HK-2 (cell line): ENCODE results near the gene ARFGEF3.

Experiments
- DNase-seq: peaks from one replicate; pipeline ENCODE4 v3.0.0-alpha.2; 2018; ENCODE audit not compliant: unreplicated experiment

Gene ARFGEF3

DNA sequence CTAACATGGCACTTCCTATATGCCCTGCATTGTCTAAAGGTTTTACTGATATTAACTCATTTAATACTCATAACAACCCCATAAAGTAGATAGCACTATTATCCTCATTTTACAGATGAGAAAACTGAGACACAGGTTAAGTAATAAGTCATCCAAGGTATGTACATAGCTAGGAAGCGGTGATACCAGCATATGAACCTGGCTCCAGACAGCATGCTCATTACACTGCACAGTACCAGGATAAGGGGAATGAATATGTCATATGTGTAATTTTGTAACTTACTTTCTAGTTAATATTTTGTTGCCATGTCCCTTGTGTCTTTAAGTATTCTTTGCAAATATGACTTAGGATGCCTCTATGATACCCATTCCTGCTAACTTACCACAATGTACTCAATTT is 109.7 kb downstream of the ARFGEF3 start:
- DNase-seq = no peak

DNA sequence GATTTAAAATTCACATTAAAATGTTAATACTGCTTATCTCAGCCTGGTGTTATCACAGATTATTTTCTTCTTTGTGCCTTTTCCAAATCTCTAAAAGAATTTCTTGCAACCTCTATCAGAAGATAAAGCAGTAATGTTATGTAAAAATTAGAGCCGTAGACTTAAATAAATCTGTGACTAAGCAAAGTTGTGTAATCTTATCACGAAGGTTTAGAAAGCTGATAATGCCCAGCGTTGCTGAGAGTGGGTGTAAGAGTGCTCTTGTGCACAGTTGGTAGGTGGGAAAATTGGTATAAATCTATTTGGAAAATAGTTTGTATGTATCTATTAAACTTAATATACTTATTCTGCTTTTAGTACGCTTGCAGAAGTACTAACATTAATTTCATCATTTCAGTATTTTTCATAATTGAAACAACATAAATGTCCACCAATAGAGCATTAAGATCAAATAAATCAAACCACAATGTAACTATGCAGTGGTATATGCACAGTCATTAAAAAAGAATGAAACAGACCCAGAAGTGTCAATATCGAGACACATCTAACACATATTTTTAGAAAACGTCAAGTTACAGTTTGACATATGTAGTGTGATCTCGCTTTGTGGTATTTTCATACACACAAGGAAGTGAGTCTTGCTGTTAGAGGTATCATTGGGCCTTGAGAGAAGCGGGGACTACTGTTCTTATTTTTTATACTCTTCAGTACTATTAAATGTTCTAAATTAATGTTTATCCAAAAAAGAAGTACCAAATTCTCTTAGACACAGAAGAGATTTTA is 111.0 kb downstream of the ARFGEF3 start:
- DNase-seq = no peak

DNA sequence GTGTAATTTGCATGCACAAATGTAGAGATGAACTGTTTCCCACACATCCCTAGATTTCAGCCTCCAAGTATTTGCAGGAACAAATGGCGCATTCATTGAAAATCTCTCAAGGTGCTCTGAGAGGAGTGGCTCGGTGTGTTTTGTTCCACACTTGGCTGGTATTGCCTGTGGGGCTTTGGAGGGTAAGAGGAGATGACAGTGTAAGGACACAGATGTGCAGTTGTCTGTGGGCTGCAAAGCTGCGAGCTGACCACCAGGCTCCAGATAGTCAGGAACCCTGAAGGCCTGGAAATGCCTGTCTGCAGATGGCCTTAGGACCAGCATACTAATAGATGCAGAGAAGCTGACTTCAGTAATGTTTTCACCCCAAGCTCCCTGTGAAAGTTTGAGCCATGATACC is 114.2 kb downstream of the ARFGEF3 start:
- DNase-seq = no peak

DNA sequence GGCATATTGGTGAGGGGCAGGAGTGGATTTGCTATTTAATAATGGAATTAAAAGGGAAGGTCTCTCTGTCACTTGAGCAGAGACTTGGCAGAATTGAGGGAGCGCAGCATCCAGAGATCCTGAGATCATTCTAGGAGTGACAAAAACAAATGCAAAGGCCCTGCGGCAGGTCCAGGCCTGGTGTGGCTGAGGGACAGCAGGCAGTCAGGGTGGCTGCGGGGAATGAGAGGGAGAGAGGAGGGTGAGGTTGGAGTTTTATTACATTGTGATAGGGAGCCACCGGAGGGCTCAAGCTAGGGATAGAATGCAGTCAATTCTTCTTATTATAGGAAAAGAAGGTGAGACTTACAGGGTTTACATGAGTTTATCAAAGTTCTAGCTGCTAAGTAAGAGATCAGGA is 116.1 kb downstream of the ARFGEF3 start:
- no peak for DNase-seq

DNA sequence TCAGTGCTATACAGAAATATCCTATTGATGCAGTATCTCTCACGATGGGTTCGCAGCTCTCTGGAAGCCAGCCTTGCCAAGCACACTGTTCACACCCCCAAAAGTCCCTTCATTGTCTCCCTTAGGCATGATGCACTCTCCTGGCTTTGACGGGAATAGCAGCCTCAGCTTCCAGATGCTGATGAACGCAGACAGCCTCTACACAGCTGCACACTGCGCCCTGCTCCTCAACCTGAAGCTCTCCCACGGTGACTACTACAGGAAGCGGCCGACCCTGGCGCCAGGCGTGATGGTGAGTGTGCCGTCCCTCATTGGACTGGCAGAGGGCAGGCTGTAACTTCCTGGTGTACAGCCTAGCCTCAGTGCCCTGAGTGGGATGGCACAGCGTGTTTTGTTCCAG is 116.6 kb downstream of the ARFGEF3 start:
- no peak for DNase-seq

DNA sequence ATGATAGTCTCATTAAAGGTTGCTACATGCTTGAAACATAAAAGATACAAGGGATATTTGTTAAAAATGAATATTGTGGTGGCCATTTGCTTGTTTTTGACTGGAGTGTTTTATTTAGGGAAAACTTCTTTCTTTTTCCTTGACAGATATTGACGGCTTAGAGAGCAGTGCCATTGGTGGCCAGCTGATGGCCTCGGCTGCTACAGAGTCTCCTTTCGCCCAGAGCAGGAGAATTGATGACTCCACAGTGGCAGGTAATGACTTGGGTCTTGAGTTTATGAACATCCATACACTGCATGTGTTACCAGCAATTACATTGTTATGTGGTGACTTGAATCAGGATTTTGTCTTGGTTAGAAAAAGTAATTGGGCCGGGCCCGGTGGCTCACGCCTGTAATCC is 124.1 kb downstream of the ARFGEF3 start:
- DNase-seq = no peak

DNA sequence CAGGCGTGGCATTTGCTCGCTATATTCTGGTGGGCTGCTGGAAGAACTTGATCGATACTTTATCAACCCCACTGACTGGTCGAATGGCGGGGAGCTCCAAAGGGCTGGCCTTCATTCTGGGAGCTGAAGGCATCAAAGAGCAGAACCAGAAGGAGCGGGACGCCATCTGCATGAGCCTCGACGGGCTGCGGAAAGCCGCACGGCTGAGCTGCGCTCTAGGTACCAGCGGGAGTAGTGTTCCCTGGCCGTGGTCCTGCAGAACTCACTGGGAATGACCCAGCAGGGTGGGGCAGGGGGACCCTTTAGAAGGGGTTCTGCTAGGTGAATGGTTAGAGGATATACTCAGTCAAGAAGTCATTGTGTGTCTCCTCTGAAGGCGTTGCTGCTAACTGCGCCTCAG is 125.0 kb downstream of the ARFGEF3 start:
- DNase-seq = no peak

DNA sequence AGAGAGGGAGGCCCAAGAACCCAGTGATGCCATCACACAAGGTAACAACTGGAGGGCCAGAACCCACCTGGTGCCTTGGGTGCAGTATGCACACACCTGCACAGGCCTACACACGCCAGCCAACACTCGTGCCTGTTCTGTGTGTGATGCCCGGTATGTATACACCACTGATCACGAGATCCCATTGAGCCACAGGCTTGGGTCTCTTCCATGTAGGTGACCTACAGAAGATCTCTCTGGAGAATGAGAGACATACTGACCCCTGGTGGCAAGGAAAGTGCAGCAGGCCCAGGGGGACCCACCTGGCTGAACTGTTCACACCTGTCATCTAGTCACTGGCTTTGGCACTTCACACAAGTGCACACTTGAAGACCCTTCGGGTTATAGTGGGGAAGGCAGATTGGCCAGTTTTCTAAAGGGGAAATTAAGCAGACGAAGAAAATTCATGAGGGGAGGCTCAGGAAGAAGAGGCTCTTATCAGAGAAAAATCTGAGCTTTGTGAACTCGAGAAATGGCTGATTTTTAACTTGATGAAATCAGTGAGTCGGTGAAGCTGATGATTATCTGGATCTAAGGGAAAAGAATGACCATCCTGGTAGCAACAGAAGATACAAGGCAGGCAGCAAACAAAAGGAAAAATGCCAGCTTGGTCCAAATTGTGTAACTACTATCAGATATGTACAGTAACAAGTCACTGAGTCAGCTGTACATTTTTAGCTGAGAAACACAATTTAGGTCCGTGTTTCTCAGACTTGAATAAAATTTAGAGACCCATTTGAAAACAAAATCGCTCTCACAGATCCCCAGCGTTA is 125.6 kb downstream of the ARFGEF3 start:
- peak; percentile 28 for DNase-seq

DNA sequence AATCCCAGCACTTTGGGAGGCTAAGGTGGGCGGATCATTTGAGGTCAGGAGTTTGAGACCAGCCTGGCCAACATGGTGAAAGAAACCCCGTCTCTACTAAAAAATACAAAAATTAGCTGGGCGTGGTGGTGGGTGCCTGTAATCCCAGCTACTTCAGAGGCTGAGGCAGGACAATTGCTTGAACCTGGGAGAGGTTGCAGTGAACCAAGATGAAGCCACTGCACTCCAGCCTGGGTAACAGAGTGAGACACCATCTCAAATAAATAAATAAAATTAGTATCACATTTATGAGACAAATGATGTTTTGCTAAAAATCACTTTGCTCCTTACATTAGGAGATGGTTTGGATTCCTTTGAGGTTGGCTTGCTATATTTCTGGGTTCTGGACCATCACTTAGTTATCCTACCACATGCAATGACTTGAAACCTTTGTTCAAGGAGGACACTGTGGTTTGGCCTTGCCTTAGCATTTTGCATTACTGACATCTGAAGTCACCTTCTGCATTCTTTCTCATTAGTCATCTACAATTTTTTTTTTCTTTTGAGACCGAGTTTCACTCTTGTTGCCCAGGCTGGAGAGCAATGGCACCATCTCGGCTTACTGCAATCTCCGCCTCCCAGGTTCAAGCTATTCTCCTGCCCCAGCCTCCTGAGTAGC is 126.8 kb downstream of the ARFGEF3 start:
- peak; percentile 24 for DNase-seq

DNA sequence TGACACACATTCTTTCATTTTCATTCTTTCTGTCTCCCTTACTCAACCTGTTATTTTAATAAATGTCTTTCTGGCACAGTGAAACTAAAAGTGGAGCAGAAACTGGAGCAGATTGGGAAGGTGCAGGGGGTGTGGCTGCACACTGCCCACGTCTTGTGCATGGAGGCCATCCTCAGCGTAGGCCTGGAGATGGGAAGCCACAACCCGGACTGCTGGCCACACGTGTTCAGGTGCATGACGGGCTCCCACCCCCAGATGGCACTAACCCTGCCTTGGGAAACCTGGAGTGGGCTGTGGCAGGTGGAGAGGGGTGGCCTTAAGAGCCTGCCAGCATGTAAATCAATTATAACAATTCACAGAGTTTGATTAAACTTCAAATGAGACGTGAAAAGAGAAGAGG is 128.0 kb downstream of the ARFGEF3 start:
- DNase-seq = no peak

DNA sequence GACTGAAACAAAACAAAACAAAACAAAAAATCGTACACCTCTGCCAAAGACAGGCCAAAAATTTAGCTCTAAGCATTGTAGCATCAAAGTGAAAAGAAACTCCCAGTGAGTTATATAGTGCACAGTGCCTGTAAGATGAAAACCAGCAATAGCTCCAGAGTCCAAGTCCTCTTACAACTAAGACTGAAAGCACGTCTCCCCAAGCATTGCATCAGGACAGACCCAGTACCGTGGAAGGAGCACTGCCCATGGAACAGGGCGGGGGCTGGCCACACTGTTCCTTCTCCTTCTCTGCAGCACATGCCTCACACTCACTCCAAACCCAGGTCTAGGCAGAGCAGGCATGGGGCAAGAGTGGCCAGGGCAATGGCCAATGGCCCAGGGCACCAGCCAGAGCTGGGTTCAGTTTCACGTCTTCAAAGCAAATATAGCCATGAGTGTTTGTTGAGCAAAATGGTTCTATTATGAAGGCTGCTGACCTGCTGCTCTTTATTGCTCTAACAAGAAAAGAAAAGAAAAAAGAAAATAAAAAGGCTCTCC is 128.8 kb downstream of the ARFGEF3 start:
- DNase-seq = no peak

DNA sequence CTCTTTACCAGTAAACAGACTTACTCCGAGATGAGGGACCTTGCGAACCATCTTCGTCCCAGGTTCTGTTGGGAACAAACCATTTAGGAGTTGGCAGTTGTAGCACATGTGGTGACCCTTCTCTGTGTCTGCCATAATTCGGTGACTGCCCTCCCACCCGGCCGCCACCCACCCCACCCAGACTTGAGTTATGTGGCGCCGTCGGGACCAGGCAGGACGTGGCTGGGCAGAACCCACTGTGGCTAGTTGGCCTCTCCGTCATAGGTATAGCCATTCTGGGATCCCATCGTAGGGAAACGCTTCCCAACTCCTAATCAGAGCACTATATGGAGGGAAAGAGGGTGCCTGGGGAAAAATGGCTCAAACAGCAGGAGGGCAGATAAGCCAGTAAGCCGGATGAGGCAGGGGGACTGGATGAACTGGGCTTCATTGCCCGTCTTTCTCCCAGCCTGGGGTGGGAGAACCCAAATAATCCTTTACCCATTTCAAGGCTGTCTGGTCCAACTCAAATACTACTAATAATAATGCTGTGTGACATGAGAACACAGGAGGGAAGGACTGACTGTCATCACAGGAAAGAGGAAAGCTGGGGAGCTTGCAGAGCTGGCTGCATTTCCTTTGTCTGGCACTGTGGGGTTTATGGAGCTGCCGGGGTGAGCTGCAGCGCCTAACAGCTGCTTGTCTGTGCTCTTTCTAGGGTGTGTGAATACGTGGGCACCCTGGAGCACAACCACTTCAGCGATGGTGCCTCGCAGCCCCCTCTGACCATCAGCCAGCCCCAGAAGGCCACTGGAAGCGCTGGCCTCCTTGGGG is 129.5 kb downstream of the ARFGEF3 start:
- no peak for DNase-seq

DNA sequence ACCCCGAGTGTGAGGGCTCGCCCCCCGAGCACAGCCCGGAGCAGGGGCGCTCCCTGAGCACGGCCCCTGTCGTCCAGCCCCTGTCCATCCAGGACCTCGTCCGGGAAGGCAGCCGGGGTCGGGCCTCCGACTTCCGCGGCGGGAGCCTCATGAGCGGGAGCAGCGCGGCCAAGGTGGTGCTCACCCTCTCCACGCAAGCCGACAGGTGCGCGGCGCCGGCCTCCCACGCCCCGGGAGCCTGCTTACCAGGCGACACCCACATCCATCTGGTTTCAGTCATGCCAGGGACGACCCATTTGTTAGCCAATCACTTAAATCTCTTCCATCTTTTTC is 130.1 kb downstream of the ARFGEF3 start:
- DNase-seq = no peak

DNA sequence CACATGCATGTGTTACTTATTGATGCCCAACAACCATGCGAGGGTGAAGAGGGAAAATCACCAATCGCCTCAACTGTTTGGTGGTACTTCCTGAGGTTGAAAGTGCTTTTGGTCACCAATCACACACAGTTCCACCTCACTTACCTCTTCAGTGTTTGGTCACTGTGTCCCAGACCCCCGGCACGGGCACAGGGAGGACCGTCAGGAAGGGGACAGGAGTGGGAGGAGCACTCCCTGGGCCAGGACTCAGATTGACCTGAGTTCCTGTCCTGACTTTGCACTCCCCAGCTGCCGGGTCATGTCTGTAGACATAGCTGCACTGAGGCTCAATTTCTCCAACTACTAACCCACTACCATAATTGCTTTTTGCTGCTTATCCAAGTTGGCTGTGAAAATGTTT is 130.7 kb downstream of the ARFGEF3 start:
- DNase-seq = no peak

DNA sequence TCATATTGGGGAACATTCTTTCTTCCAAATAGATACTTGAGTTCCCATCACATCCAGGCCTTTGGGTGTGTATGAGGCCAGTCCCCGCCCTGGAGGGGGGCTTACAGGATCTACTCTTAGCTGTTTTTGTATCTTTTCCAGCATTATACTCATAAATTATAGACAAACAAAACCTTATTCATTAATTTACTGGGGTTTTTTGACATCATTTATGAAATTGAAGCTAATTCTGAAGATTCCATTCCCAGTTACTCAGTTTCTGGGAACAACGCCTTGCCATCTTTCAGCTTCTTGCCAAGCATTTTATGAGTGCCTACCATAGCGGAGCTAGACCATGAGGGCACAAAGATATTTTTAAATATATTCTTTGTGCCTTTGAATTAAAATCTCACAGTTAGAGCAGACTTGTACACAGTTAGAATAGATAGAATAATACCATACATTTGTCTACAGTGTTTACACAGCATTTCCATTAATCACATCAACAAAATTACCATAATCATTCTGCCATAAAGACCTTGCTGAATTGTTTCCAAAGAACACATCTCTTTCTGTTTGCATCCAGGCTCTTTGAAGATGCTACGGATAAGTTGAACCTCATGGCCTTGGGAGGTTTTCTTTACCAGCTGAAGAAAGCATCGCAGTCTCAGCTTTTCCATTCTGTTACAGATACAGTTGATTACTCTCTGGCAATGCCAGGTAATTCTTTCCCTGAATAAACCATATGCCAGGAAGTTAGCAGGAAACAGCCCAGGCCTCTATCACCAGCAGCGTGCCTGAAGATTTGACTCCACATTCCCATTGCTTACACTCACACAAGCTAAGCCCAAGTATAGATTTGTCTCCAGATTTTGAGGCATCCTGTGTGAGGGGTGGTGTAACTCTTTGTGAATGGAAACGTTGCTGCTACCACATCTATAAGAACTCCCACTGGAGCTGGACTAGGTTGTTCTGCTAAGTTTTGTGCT is 132.0 kb downstream of the ARFGEF3 start:
- no peak for DNase-seq

DNA sequence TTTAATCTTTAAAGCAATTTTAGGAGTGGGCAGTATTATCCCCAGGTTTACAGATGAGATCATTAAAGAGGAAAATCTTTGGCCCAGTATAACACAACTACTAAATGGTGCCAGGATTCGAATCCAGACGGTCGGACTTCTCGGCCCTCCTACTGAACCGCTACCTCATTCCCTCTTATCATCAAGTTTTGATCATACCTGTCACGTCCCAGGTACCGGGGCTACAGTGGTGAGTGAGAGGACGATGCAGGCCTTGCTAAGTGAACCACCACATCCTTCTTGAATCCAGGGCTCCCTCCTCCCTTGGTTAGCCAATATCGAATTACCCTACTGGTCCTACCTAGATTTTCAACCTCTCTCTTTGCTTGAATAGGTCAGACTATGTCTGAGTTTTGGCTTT is 134.6 kb downstream of the ARFGEF3 start:
- no peak for DNase-seq

DNA sequence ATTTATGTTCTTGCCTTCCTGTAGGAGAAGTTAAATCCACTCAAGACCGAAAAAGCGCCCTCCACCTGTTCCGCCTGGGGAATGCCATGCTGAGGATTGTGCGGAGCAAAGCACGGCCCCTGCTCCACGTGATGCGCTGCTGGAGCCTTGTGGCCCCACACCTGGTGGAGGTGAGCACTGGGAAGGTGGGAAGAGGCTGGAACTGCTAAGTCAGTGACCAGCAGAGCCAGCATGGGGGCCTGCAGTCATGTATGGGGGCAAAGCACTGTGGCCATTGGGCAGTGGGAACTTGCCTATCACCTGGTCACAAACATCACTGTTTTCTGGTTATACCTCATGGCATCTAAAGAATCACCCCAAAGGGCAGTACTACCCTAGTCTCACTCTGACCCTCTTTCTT is 135.0 kb downstream of the ARFGEF3 start:
- DNase-seq = no peak

DNA sequence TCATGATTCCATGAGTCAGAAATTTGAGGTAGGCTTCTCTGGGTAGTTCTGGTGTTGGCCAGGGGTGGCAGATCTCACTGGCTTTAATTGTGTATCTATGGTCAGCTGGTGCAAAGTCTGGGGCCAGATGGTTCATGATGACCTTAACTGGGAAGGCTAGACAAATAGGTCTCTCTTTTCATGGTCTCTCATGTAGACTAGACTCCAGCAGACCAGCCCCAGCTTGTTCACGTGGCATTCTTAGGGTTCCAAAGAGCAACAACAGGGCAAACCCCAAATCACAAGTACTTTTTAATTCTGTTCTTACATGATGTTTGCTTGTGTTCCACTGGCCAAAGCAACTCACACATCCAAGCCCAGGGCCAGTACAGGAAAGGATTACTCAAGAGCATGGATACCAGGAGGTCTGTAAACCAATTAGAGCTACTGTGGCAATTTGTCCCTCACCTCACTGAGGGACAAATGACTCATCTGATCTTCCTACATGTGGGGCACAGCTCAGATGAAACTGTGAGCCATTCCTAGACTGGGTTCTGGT is 136.1 kb downstream of the ARFGEF3 start:
- no peak for DNase-seq

DNA sequence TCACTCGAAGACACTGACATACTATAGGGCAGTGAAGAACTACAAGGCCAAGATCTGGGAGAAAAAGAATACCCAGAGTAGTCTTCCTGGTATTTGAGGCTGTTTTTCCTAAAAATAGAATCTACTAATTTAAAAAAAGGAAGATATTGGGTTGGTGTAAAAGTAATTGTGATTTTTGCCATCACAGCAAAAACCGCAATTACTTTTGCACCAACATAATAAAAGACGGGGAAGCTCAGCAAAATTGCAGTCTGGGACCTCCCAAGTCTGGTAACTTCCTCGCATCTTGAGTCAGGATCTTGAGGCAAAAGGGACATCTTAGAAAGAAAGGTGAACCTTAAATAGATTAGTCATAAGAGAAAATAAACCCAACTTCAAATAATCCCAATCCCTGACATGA is 138.7 kb downstream of the ARFGEF3 start:
- no peak for DNase-seq

DNA sequence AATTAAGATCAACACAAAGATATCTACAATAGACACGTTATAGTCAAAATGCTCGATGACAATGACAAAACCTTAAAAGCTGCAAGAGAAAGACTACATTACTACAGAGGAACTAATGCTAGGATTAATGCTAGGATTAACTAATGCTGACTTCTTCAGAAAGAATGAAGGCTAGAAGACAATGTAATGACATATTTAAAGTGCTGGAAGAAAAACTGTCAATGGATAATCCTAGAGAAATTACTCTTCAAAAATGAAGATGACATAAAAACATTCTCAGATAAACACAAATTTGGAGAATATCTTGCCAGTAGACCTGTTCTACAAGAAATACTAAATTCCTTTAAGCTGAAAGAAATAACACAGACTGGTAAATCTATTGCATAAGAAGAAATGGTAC is 140.8 kb downstream of the ARFGEF3 start:
- DNase-seq = no peak
